BLaER1 treated with 17β-estradiol and CSF1 and Interleukin-3, amounts not matched to agents 10 nM and 100 nM (cell line): ENCODE measurements around the gene TTLL1.
"Not testable (repeated sequence)": the region's sequence is repeated elsewhere in the genome, so short reads cannot be mapped to it uniquely, and the experiment has no call there.

Source experiments
- H3K27ac ChIP-seq, 11 experiments: shearing (Covaris generic); formaldehyde crosslinking; 2 replicates each; pipeline ENCODE4 v1.8.1; 2022
- H3K27me3 ChIP-seq, 11 experiments: shearing (Covaris generic); formaldehyde crosslinking; 2 replicates each; pipeline ENCODE4 v1.8.1; 2022
- H3K36me3 ChIP-seq, 11 experiments: shearing (Covaris generic); formaldehyde crosslinking; 2 replicates each; pipeline ENCODE4 v1.8.1; 2022
- H3K4me1 ChIP-seq, 10 experiments: shearing (Covaris generic); formaldehyde crosslinking; 2 replicates each; pipeline ENCODE4 v1.8.1; 2022
- H3K4me2 ChIP-seq, 11 experiments: shearing (Covaris generic); formaldehyde crosslinking; 2 replicates each; pipeline ENCODE4 v1.8.1; 2022
- H3K4me3 ChIP-seq, 10 experiments: shearing (Covaris generic); formaldehyde crosslinking; 2 replicates each; pipeline ENCODE4 v1.8.1; 2022
- H3K9ac ChIP-seq, 11 experiments: shearing (Covaris generic); formaldehyde crosslinking; 2 replicates each; pipeline ENCODE4 v1.8.1; 2022
- H3K9me3 ChIP-seq, 11 experiments: shearing (Covaris generic); formaldehyde crosslinking; replicated peaks in 1 of 11; 2 replicates each; pipeline ENCODE4 v1.8.1; 2022
- H4K20me1 ChIP-seq, 11 experiments: shearing (Covaris generic); formaldehyde crosslinking; 2 replicates each; pipeline ENCODE4 v1.8.1; 2022
- Cebpa-rat ChIP-seq, 11 experiments: shearing (Covaris generic); IDR thresholded peaks; 2 replicates each; pipeline ENCODE4 v1.8.1; 2022

Gene TTLL1

GRCh38 chr22:43017525-43018460 lies 71.4 kb downstream of the TTLL1 start:
- no peak overlapping the region for H3K4me3 ChIP-seq
- peaks cover 29 to 44% (median 38%) of the 10 kb centered on the region in 10 experiments for H3K4me1 ChIP-seq
- no peaks in the 10 kb centered on the region for H3K27me3 ChIP-seq
- TF ChIP-seq Cebpa-rat (IDR thresholded peaks at IDR 0.05): no peak
- H3K9ac ChIP-seq: no peak overlapping the region
- H3K27ac ChIP-seq: no peak overlapping the region
- peaks cover 13 to 21% (median 17%) of the 10 kb centered on the region in 11 experiments for H4K20me1 ChIP-seq
- H3K9me3 ChIP-seq: no peaks in the 10 kb centered on the region
- peak overlapping the region in 9 of 11 experiments; percentile 10 to 65 (median 46); a peak in 14 of 22 replicates for H3K4me2 ChIP-seq
- H3K36me3 ChIP-seq: no peaks in the 10 kb centered on the region

GRCh38 chr22:43016150-43016549 lies 73.0 kb downstream of the TTLL1 start:
- not testable (repeated sequence) for H3K27ac ChIP-seq, H3K9ac ChIP-seq, H3K9me3 ChIP-seq, H3K4me3 ChIP-seq, H3K27me3 ChIP-seq, H3K36me3 ChIP-seq
- Histone ChIP-seq H3K4me1 (peaks cover 46 to 61% (median 54%) of the 10 kb centered on the region in 10 experiments), H4K20me1 (peaks cover 30 to 38% (median 33%) of the 10 kb centered on the region in 11 experiments), H3K4me2 (peak overlapping the region; percentile 77 to 99 (median 92); a peak in 21 of 22 replicates)

- peak overlapping the region in 8 of 11 experiments; percentile 53 to 95 (median 90); a peak in 8 of 22 replicates for H3K27ac ChIP-seq
Measured at GRCh38 chr22:43015677-43016042, 73.5 kb downstream of the TTLL1 start.

GRCh38 chr22:43014869-43015676 lies 74.1 kb downstream of the TTLL1 start, which contains the start of gene PACSIN2:
TSS of gene PACSIN2 (minus strand) at chr22:43015149. CDS start at chr22:42912080, 103,069 bp downstream.
- Histone ChIP-seq H3K27ac (peak within 1 kb of the TSS; percentile 85 to 95 (median 92)), H3K27me3 (no peaks in the 10 kb centered on the region), H3K4me2 (peak within 1 kb of the TSS; percentile 89 to 99 (median 96)), H3K36me3 (no peaks in the 10 kb centered on the region; a peak in 1 of 22 replicates), H3K4me1 (peaks cover 53 to 66% (median 59%) of the 10 kb centered on the region in 10 experiments), H4K20me1 (peaks cover 40 to 48% (median 44%) of the 10 kb centered on the region in 11 experiments), H3K9ac (peak within 1 kb of the TSS; percentile 90 to 97 (median 94)), H3K9me3 (no peaks in the 10 kb centered on the region), H3K4me3 (peak within 1 kb of the TSS; percentile 85 to 98 (median 91))
- no peak for TF ChIP-seq Cebpa-rat (IDR thresholded peaks at IDR 0.05)

More at GRCh38 chr22:43015677-43016042, 73.5 kb downstream of the TTLL1 start:
- H3K9ac ChIP-seq: peak overlapping the region; percentile 72 to 97 (median 94); a peak in 20 of 22 replicates
- H3K4me3 ChIP-seq: peak overlapping the region; percentile 85 to 98 (median 91)
- TF ChIP-seq Cebpa-rat (IDR thresholded peaks at IDR 0.05): no peak
- H4K20me1 ChIP-seq: peaks cover 35 to 42% (median 38%) of the 10 kb centered on the region in 11 experiments
- H3K36me3 ChIP-seq: no peaks in the 10 kb centered on the region; a peak in 1 of 22 replicates
- H3K4me2 ChIP-seq: peak overlapping the region; percentile 77 to 99 (median 92)
- peaks cover 51 to 65% (median 57%) of the 10 kb centered on the region in 10 experiments for H3K4me1 ChIP-seq
- no peaks in the 10 kb centered on the region for H3K9me3 ChIP-seq
- H3K27me3 ChIP-seq: no peaks in the 10 kb centered on the region

GRCh38 chr22:43014316-43014868 lies 74.8 kb downstream of the TTLL1 start:
- H3K4me3 ChIP-seq: peak overlapping the region; percentile 85 to 98 (median 91)
- peak overlapping the region; percentile 85 to 95 (median 92) for H3K27ac ChIP-seq
- H3K4me2 ChIP-seq: peak overlapping the region; percentile 87 to 97 (median 94)
- H3K4me1 ChIP-seq: peaks cover 56 to 67% (median 60%) of the 10 kb centered on the region in 10 experiments
- peak overlapping the region; percentile 90 to 97 (median 94) for H3K9ac ChIP-seq
- H4K20me1 ChIP-seq: peaks cover 47 to 55% (median 51%) of the 10 kb centered on the region in 11 experiments
- no peaks in the 10 kb centered on the region for H3K9me3 ChIP-seq
- no peak for TF ChIP-seq Cebpa-rat (IDR thresholded peaks at IDR 0.05)
- peaks cover 0 to 2% (median 0%) of the 10 kb centered on the region in 11 experiments; a peak in 2 of 22 replicates for H3K36me3 ChIP-seq
- no peaks in the 10 kb centered on the region for H3K27me3 ChIP-seq

- H3K36me3 ChIP-seq: peaks cover 0 to 6% (median 0%) of the 10 kb centered on the region in 11 experiments; a peak in 3 of 22 replicates
- peaks cover 53 to 69% (median 59%) of the 10 kb centered on the region in 10 experiments for H3K4me1 ChIP-seq
- H3K27ac ChIP-seq: peak overlapping the region; percentile 85 to 95 (median 92)
- no peak for TF ChIP-seq Cebpa-rat (IDR thresholded peaks at IDR 0.05)
- H3K4me2 ChIP-seq: peak overlapping the region; percentile 87 to 97 (median 94)
- no peaks in the 10 kb centered on the region for H3K27me3 ChIP-seq
- peaks cover 55 to 63% (median 58%) of the 10 kb centered on the region in 11 experiments for H4K20me1 ChIP-seq
- peak overlapping the region; percentile 90 to 97 (median 94) for H3K9ac ChIP-seq
- H3K4me3 ChIP-seq: peak overlapping the region; percentile 85 to 98 (median 91)
- no peaks in the 10 kb centered on the region for H3K9me3 ChIP-seq
Measured at GRCh38 chr22:43013355-43014315, 75.6 kb downstream of the TTLL1 start.

- Histone ChIP-seq H3K27ac (no peak overlapping the region), H3K9me3 (no peaks in the 10 kb centered on the region), H3K9ac (peak overlapping the region in 1 of 11 experiments; percentile 96; a peak in 2 of 22 replicates), H3K4me1 (peaks cover 49 to 69% (median 62%) of the 10 kb centered on the region in 10 experiments), H3K27me3 (no peaks in the 10 kb centered on the region), H3K4me2 (peak overlapping the region; percentile 87 to 97 (median 94)), H4K20me1 (peaks cover 67 to 75% (median 71%) of the 10 kb centered on the region in 11 experiments), H3K4me3 (no peak overlapping the region; a peak in 2 of 20 replicates), H3K36me3 (peaks cover 0 to 6% (median 0%) of the 10 kb centered on the region in 11 experiments; a peak in 3 of 22 replicates)
- no peak for TF ChIP-seq Cebpa-rat (IDR thresholded peaks at IDR 0.05)
Measured at GRCh38 chr22:43012390-43012789, 76.8 kb downstream of the TTLL1 start.
